ENCODE measurements around the gene KRTAP10-12. TPM values are rescaled to one million over a fixed set of nuclear protein-coding genes. Genes with fewer than 3 reads are reported as not detected.
"Not testable (repeated sequence)": the region's sequence is repeated elsewhere in the genome, so short reads cannot be mapped to it uniquely, and the experiment has no call there.

KRTAP10-12 gene, protein sequence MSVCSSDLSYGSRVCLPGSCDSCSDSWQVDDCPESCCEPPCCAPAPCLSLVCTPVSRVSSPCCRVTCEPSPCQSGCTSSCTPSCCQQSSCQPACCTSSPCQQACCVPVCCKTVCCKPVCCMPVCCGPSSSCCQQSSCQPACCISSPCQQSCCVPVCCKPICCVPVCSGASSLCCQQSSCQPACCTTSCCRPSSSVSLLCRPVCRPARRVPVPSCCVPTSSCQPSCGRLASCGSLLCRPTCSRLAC
- not detected for polyA plus RNA-seq (2012; ENCODE audit: insufficient read depth, insufficient read length)

DNA sequence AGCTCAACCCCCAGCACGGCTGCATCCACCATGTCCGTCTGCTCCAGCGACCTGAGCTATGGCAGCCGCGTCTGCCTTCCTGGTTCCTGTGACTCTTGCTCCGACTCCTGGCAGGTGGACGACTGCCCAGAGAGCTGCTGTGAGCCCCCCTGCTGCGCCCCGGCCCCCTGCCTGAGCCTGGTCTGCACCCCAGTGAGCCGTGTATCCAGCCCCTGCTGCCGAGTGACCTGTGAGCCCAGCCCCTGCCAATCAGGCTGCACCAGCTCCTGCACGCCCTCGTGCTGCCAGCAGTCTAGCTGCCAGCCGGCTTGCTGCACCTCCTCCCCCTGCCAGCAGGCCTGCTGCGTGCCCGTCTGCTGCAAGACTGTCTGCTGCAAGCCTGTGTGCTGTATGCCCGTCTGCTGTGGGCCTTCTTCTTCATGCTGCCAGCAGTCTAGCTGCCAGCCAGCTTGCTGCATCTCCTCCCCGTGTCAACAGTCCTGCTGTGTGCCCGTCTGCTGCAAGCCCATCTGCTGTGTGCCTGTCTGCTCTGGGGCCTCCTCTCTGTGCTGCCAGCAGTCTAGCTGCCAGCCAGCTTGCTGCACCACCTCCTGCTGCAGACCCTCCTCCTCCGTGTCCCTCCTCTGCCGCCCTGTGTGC lies at the start of gene KRTAP10-12:
KRTAP10-12 (plus strand) TSS at position 1 of the 639 bp plus-strand sequence; CDS start at position 31, 30 bp downstream.
- not testable (repeated sequence) for H3K4me3 ChIP-seq (ENCODE audit: low read length); DNase-seq (ENCODE audit: low read depth, low spot score)

DNA sequence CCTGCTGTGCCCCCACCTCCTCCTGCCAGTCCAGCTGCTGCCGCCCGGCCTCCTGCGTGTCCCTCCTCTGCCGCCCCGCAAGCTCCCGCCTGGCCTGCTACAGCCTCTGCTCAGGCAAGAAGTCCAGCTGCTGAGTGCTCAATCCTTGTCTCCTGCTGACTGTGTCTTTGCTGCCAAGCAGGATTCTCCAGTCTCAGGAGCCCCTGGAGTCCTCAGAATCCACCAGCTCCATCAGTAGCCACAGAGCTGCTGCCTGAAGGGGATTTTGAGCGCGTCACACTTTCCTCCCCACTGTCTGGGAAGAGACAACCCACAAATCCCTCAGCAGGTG lies 49.8 kb upstream of the KRTAP10-12 start:
- H3K4me3 ChIP-seq (ENCODE audit: low read length), result no peak overlapping the region
- no peak for DNase-seq (ENCODE audit: low read depth, low spot score)

DNA sequence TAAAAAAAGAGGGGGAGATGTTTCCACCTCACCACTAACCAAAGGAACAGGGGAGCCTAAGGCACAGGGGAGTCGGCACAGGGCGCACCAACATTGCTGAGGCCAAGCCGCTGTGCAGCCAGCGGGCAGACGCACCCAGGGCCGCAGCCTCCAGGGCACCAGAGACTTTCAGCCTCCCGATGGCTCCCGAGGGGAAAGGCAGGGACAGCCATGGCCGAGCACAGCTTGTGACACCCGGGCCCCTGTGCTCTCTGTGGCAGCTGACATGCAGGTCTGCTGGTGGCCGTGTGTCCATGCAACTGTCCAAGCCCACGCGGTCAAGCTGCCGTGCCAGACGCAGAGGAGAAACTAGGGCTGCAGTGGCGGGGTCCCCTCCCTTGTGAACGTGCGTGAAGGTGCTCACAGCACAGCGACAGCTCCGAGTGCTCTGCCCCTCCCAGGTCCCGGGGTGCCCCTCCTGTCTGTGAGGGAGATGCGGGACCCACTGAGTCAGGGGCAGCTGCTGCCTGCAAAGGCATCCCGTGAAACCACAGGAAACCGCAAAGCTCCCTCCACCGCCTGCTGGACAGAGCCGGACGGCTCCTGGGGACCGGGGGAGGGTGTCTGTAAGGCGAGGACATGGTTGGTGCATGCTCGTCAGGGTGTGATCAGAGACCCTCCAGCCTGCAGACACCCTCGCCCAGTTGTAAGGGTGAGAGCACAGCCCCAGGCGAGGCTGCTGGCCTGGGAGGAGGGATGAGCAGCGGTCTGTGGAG lies 48.2 kb upstream of the KRTAP10-12 start:
- no peak for DNase-seq (ENCODE audit: low read depth, low spot score)
- H3K4me3 ChIP-seq (ENCODE audit: low read length), result no peak overlapping the region

DNA sequence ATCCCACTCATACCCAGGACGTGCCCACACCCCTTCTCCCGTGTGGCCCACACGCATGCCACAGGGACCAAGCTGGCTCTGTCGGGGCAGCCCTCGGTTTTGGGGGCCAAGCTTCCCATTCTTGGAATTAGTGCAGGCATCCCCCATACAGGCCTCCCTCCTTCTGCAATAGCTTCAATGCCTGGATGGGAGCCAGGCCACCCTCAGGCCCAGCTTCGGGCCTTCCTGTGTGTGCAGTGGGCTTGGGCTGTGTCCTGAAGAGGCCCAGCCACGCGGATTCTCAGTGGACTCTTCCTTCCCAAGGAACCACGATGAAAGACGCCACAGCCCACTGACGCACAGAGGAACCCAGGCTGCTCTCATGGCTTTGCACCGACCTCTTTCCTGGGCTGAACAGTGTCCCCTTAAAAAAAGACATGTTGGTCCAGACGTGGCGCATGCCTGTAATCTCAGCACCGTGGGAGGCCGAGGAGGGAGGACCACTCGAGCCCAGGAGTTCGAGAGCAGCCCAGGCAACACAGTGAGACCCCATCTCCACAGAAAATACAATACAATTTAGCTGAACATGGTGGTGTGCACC lies 47.4 kb upstream of the KRTAP10-12 start:
- no peak for DNase-seq (ENCODE audit: low read depth, low spot score)
- no peak overlapping the region for H3K4me3 ChIP-seq (ENCODE audit: low read length)

DNA sequence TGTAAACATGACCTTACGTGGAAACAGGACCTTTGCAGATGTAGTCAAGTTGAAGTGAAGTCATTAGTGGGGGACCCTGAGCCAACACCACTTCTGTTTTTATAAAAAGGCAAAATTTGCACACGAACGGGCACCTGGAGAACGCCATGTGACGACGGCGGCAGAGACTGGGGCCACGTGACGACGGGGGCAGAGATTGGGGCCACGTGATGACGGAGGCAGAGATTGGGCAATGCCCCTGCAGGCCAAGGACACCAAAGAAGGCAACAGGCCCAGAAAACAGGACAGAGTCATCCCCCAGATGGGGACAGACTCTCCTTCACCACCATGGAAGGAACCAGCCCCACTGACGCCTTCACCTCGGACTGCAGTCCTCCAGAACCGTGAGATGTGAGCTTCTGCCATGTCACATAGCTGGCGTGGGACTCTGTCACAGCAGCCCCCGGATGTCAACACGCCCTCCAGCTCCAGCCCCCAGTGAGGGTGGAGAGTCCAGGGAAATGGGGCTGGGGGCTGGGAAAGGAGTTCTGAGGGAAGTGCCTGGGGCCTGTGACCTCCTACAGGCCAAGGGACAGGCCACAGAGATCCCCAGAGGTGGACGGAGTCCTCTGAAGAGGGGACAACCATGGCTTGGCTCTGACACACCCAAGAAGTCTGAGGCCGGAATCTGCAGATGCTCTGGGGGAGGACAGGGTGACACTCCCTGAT lies 46.6 kb upstream of the KRTAP10-12 start:
- no peak for DNase-seq (ENCODE audit: low read depth, low spot score)
- no peak overlapping the region for H3K4me3 ChIP-seq (ENCODE audit: low read length)

DNA sequence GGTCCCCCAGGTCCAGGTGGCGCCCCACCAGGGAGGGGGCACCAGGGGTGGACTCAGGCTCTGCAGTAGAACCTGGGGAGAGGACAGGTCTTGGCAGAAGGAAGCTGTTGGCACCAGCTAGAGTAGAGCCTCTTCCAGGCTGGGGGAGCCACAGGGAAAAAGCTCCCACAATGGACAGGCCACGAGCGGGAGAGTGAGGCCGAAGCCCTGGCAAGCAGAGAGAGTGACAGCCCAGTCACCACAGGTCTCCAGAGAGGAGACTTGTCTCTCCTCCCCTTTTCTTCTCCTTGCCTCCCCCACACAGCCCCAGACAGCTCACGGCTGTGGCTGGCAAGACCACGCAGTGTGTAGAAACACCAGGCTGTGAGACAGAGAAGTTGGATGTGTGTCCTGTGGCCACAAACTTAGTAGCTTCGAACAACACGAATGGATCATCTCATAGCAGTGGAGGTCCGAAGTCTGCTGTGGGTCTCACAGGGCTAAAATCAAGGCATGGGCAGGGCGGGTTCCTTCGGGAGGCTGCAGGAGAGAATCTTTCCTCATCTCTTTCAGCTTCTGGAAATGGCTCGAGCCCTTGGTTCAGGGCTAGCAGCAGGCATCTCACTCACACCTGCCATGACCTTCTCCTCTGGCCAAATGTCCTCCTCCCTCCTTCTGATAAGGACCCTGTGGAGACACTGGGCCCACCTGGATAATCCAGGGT lies 45.8 kb upstream of the KRTAP10-12 start:
- no peak for DNase-seq (ENCODE audit: low read depth, low spot score)
- H3K4me3 ChIP-seq (ENCODE audit: low read length), result no peak overlapping the region

DNA sequence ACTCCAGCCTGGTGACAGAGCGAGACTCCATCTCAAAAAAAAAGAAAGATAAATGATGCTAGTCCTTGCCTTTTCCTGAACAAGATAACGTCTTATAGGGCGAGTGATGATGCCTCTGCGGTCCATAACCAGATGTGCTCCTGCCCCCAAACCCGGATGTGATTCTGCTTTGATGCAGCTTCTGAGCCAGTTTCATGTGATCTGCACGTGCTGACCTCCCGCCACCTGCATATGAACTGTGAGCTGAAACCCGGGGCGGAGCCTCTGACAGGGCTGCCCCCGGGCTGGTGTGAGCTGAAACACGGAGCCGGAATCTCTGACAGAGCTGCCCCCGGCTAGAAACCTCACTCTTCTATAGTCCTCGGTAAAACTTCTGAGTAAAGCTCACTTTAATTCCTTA lies 43.8 kb upstream of the KRTAP10-12 start:
- no peak overlapping the region for H3K4me3 ChIP-seq (ENCODE audit: low read length)
- peak; percentile 67 for DNase-seq (ENCODE audit: low read depth, low spot score)

DNA sequence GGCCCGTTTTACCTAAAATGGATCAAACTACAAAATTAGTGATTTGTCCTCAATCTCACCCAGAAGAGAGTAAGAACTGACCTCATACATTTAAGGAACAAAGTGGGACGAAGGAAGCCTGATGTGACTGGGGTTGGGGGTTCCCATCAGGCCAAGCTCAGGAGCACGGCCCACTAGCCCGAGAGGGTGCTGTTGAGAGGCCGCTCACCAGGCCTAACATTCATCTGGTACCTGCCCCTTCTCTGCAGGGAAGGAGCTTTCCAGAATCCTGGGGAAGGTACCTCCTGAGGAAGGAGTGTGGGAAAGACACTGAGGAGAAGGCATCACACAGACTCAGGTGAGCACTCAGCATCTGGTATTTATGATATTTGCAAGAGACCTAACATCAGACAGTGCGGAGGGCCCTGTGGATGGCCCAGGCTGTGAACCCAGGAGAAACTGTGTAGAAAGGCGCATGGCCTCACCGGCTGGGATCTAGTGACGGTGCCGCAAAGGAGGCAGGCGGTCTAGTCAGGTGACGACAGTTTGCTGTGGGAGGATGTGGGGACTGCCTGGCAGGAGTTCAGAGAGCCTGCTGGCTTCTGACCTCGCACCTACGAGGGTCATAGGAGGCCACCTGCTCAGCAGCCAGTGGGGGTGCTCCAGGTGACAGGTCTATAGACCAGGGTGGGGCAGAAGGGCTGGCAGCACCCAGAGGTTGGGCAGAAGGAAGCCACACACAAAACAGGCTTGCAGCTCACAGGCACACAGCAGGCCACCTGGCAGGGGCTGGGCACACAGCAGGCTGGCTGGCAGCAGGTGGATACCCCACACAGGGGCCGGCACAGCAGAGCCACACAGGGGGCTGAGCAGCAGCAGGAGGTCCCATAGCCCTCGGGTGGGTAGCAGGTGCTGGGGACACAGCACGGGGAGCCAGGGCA lies 43.1 kb upstream of the KRTAP10-12 start:
- peak; percentile 72 for DNase-seq (ENCODE audit: low read depth, low spot score)
- H3K4me3 ChIP-seq (ENCODE audit: low read length), result no peak overlapping the region

DNA sequence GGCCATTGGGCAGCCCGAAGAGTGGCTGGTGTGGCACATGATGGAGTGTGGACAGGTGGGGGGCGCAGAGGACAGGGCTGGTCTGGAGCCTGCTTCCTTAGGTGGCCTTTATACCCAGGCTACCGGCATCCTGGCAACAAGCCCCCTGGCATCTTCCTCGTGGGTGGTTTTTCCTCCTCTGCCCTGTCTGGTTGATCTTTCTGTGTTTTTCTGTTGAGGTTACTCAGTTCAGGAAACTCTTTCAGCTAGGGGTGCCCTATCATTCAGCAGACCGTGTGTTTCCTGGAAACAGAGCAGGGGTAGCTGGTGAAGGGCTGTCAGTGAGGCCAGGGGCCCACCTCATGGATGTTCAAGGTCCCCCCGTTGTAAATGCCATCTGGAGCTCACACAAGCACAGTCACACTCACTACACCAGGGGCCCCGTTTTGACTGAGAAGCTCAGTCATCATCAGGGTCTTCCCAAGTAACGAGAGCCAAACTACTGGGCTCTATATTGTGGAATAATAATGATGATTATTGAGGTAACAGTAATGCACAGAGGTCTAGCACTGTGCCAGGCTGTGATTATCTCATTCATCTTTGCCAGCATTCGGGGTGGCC lies 42.3 kb upstream of the KRTAP10-12 start, which contains the start of gene KRTAP12-4:
KRTAP12-4 (minus strand) TSS at position 84 of the 600 bp plus-strand sequence; CDS start at position 39, 45 bp downstream.
- peak; percentile 26 for DNase-seq (ENCODE audit: low read depth, low spot score)
- H3K4me3 ChIP-seq (ENCODE audit: low read length), result no peak within 1 kb of the TSS

DNA sequence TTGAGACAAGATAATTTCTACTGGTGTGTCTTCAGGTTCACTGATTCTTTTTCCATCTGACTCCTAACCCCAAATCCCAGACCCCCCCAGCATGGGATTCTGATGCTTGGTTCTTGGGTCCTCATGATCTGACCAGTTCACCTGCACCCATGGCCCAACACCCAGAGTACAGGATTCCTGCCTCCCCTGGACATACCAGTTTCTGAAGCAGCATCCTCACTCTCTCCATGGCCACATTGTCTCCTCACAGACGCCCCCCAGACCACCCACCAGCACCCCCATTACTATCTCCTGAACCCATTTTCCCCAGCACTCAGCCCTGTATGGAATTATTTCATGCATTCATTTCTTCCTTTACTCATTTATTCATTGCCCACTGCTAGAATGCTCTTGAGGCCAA lies 40.1 kb upstream of the KRTAP10-12 start:
- no peak for DNase-seq (ENCODE audit: low read depth, low spot score)
- H3K4me3 ChIP-seq (ENCODE audit: low read length), result no peak overlapping the region

DNA sequence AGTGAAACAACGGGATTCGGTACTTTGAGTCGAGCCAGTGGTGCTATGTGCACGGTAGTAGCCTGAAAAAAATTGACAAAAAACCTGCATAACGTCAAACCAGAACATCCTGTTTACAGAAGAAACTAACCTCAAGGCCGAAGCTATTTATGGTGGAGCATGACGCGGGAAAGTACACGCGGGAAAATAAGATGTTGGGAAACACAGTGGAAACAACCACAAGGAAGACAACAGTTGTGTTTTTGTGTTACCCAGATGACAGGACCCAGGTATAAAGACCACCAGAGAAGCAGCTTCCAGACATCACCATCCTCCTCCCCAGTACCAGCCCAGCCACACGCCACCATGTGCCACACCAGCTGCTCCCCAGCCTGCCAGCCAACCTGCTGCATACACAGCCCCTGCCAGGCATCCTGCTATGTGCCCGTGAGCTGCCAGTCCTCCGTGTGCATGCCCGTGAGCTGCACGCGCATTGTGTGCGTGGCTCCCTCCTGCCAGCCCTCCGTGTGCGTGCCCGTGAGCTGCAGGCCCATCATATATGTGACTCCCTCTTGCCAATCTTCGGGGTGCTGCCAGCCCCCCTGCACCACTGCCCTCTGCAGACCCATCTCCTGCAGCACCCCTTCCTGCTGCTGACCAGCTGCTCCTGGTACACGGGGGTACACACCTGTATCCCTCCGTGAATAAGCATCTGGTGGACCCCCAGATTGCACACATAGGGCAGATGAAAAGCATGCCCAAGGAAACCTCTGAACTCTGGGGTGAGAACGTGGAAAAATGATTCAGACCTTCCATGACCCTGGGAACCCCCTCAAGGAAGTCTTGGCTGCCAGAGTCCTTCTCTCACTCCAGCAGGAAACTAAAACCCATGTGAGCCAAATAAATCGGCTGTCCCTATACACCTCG lies 39.1 kb upstream of the KRTAP10-12 start, which contains the start of gene KRTAP12-3:
KRTAP12-3 (plus strand) TSS at position 298 of the 906 bp plus-strand sequence; CDS start at position 346, 48 bp downstream.
- no peak within 1 kb of the TSS for H3K4me3 ChIP-seq (ENCODE audit: low read length)
- DNase-seq (ENCODE audit: low read depth, low spot score), result peak; percentile 48

DNA sequence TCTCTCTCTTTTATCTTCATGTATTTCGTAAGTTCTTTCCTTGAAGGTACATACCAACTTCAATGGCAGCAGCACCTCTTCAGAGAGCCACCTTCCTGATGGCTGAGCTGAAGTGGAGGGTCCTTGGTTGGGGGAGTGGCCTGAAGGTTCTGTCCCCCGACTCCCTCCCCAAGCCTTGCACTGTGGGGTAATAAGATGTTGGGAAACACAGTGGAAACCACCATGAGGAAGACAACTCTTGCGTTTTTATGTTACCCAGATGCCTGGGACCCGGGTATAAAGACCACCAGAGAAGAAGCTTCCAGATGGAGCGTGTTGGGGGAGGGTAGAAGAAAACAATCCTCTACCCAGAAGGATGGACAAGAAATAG lies 38.4 kb upstream of the KRTAP10-12 start:
- no peak for DNase-seq (ENCODE audit: low read depth, low spot score)
- H3K4me3 ChIP-seq (ENCODE audit: low read length), result no peak overlapping the region

DNA sequence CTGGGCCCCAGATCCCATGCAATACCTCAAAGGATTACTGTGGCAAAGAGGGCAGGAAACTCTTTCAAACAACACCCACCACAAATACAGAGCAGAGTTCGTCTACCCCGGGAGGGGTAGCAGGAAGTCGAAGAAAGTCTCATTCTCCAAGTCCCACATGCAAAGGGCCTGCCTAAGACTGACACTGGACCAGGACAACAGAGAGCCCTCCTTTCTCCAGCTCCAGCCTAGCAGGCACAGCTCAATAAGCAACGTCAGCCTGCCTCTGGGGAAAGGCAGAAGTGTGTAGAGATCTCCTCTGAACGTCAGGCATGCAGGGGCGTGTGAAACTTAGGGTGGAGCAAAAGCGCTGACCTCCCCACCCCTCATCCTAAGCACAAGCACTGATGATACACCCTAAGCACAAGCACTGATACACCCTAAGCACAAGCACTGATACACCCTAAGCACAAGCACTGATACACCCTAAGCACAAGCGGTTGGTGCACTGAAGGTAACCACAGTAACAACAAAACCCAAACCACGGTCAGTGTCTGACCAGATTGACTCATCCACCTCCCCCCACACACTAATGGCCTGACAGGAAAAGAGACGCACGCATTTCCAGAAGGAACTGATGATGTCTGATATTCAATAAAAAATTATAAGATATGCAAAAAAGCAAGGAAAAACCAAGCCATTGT lies 37.9 kb upstream of the KRTAP10-12 start:
- DNase-seq (ENCODE audit: low read depth, low spot score), result peak; percentile 61
- no peak overlapping the region for H3K4me3 ChIP-seq (ENCODE audit: low read length)

DNA sequence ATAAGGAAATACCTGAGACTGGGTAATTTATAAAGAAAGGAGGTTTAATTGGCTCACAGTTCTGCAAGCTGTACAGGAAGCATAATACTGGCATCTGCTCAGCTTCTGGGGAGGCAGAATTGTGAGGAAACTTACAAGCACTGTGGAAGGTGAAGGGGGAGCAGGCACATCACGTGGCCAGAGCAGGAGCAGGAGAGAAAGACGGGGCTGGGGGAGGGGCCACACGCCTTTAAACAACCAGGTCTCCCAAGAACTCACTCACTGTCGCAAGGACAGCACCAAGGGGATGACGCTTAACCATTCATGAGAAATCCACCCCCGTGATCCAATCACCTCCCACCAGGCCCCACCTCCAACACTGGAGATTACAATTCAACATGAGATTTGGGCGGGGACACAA lies 35.4 kb upstream of the KRTAP10-12 start:
- DNase-seq (ENCODE audit: low read depth, low spot score); H3K4me3 ChIP-seq (ENCODE audit: low read length): not testable (repeated sequence)

DNA sequence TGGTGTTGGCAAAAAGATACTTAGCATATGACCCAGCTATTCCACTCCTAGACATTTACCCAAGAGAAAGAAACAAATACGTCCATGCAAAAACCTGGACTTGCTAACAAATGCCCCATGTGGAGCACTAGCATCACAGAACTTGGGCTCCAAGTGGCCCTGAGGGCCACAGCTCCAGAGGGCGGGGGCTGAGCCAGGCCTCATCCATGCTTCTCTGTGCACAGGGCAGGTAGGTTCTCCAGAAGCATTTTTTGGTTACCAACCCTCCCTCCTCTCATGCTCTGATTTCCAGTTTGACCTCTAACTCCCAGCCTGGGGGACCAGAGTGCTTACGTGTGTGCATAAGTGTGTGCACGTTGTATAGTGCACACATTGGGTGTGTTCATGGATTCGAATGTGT lies 32.3 kb upstream of the KRTAP10-12 start:
- H3K4me3 ChIP-seq (ENCODE audit: low read length), result no peak overlapping the region
- no peak for DNase-seq (ENCODE audit: low read depth, low spot score)

Measured in Jurkat, Clone E6-1 (cell line).